ENCODE data around the gene OSTM1. TPM values are rescaled to one million over a fixed set of nuclear protein-coding genes. Genes with fewer than 3 reads are reported as not detected.

The OSTM1 gene
- total RNA-seq, 2 donors from 2014 or later = 114 to 116 TPM

DNA sequence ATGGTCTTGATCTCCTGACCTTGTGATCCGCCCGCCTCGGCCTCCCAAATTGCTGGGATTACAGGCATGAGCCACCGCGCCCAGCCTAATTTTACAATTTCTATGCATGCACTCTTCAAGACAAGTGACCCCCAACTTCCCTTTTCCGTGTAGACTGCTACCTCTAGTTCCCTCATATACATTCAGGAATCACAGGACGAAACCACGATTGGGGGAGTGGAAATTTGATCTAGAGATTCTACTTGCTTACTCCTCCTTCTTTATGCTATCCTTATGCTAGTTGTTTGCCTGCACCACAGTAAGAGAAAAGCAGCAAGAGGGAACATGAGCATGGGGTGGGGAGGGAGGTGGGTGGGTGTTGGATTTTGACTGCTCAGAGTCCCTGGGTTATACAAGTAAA is 34.9 kb downstream of the OSTM1 start:
- Histone ChIP-seq H3K36me3 (peaks cover 29% of the 10 kb centered on the region), H3K27me3 (replicated peaks; ENCODE audit: insufficient read depth) (no peaks in the 10 kb centered on the region), H3K9me3 (no peaks in the 10 kb centered on the region), H3K27ac (no peak overlapping the region), H3K4me3 (no peak overlapping the region), H3K4me1 (ENCODE audit: control insufficient read depth in 1 of 2, low read depth in 2 of 2) (no peaks in the 10 kb centered on the region)
- no peak for ATAC-seq (ENCODE audit: insufficient number of reproducible peaks, low FRiP score, low read depth)
- no peak for DNase-seq (ENCODE audit: low spot score)
- TF ChIP-seq, protein P1, sequence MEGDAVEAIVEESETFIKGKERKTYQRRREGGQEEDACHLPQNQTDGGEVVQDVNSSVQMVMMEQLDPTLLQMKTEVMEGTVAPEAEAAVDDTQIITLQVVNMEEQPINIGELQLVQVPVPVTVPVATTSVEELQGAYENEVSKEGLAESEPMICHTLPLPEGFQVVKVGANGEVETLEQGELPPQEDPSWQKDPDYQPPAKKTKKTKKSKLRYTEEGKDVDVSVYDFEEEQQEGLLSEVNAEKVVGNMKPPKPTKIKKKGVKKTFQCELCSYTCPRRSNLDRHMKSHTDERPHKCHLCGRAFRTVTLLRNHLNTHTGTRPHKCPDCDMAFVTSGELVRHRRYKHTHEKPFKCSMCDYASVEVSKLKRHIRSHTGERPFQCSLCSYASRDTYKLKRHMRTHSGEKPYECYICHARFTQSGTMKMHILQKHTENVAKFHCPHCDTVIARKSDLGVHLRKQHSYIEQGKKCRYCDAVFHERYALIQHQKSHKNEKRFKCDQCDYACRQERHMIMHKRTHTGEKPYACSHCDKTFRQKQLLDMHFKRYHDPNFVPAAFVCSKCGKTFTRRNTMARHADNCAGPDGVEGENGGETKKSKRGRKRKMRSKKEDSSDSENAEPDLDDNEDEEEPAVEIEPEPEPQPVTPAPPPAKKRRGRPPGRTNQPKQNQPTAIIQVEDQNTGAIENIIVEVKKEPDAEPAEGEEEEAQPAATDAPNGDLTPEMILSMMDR (IDR thresholded peaks at IDR 0.05) = no peak

DNA sequence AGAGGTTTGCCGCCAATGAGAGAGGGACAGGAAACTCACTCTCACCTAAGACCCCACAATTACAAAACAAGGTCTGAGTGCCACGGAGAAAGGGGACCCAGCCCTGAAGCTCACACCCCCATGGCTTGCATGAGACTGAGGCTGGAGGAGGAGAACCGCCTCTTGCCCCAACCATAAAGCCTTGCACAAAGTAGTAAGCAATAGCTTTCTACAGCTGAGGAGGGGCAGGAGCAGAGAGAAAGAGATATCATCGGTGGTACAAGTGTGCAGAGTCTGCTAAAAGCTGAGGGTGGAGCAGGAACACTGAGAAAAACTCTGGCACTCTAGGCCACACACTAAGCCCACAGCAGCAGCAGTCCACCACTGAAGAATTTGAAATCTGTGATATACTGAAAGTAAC is 37.7 kb downstream of the OSTM1 start:
- DNase-seq (ENCODE audit: low spot score) (no peak), ATAC-seq (ENCODE audit: insufficient number of reproducible peaks, low FRiP score, low read depth) (no peak)
- Histone ChIP-seq H3K4me1 (ENCODE audit: control insufficient read depth in 1 of 2, low read depth in 2 of 2) (no peaks in the 10 kb centered on the region), H3K27ac (no peak overlapping the region), H3K36me3 (peaks cover 30% of the 10 kb centered on the region), H3K4me3 (no peak overlapping the region), H3K27me3 (replicated peaks; ENCODE audit: insufficient read depth) (no peaks in the 10 kb centered on the region), H3K9me3 (no peaks in the 10 kb centered on the region)
- TF ChIP-seq, protein P1 (IDR thresholded peaks at IDR 0.05) = no peak

DNA sequence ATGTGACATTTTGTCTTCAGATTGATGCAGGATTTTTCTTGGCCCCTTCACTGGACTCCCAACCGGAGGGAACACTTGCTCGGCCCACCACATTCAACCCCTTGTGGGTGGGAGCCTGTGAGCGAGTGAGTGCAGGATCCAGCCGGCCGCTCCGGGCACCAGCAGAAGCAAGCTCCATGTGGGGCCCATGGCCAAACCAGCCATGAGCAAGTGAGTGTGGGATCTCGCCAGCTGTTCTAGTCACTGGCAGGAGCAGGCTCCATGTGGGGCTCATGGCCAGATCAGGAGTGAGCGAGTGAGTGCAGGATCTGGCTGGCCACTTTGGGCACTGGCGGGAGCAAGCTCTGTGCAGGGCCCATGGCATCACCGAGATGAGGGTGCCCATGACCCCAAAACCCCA is 42.6 kb downstream of the OSTM1 start:
- Histone ChIP-seq H3K4me1 (ENCODE audit: control insufficient read depth in 1 of 2, low read depth in 2 of 2) (no peaks in the 10 kb centered on the region), H3K9me3 (no peaks in the 10 kb centered on the region), H3K27me3 (replicated peaks; ENCODE audit: insufficient read depth) (no peaks in the 10 kb centered on the region), H3K36me3 (peaks cover 11% of the 10 kb centered on the region), H3K4me3 (no peak overlapping the region), H3K27ac (no peak overlapping the region)
- TF ChIP-seq, protein P1 (IDR thresholded peaks at IDR 0.05) = no peak
- ATAC-seq (ENCODE audit: insufficient number of reproducible peaks, low FRiP score, low read depth) = no peak
- DNase-seq (ENCODE audit: low spot score) = no peak

DNA sequence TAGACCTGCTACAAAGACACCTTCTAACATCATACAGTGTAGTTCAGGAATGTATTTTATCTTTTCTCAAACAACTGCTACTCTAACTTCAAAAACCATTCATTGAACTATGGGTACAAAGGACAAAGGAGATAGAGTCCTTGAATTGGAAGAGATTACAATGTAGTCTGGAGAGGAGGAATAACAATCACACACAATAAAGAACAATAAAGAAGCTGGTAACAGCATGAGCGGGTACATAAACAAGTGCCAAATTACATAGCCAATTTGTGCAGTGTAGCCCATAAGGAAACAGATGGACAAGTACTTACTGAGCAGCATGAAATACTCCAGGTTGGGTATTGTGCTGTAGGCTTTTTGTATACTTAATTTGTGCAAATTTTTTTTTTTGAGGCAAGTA is 44.3 kb downstream of the OSTM1 start:
- Histone ChIP-seq H3K27ac (no peak overlapping the region), H3K4me3 (no peak overlapping the region), H3K4me1 (ENCODE audit: control insufficient read depth in 1 of 2, low read depth in 2 of 2) (no peaks in the 10 kb centered on the region), H3K36me3 (peaks cover 7% of the 10 kb centered on the region), H3K27me3 (replicated peaks; ENCODE audit: insufficient read depth) (no peaks in the 10 kb centered on the region), H3K9me3 (no peaks in the 10 kb centered on the region)
- DNase-seq (ENCODE audit: low spot score) (no peak), ATAC-seq (ENCODE audit: insufficient number of reproducible peaks, low FRiP score, low read depth) (no peak)
- TF ChIP-seq, protein P1 (IDR thresholded peaks at IDR 0.05) = no peak

DNA sequence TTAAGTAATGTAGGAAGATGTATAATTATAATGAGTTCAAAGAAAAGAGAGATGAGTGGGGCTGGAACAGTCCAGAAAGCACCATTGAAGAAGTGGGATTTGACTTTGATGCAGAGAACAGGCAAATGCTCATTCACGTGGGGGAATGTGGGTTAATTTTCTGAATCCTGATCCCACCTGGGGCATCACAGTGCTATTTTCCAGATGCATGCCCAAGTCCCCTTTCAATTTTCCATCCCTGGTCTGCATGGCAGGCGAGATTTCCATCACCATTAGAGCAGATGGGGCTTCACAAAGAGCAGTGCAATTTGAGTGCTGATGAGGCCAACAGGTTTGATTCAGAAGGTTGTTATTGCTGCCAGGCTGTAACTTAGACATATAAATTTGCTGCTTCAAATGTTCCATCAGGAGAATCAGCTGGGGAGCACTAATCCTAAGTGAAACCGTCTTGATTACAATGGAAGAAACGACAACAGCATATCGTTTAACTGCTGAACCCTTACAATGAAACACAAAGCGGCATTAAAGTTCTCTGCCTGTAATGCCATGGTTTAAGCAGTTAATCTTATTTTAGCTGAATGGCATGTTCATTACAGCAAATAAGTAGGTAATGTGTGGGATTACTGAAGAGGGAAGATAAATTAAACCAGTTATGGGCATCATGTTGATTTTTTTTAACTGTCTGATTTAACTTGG is 45.2 kb downstream of the OSTM1 start:
- H3K36me3 ChIP-seq = no peaks in the 10 kb centered on the region
- ATAC-seq (ENCODE audit: insufficient number of reproducible peaks, low FRiP score, low read depth) (no peak), DNase-seq (ENCODE audit: low spot score) (no peak)
- H3K4me3 ChIP-seq = no peak overlapping the region
- TF ChIP-seq, protein P1 (IDR thresholded peaks at IDR 0.05) = no peak
- no peak overlapping the region for H3K27ac ChIP-seq
- H3K9me3 ChIP-seq = no peaks in the 10 kb centered on the region
- H3K4me1 ChIP-seq (ENCODE audit: control insufficient read depth in 1 of 2, low read depth in 2 of 2) = no peaks in the 10 kb centered on the region
- no peaks in the 10 kb centered on the region for H3K27me3 ChIP-seq (replicated peaks; ENCODE audit: insufficient read depth)
